Parathyroid adenoma (tissue), 2 donors: Measurements from ENCODE around the gene FBXL2.
A peak's percentile ranks its signal among the peaks of the same experiment; 100 is the strongest.

Experiments
- H2AFZ ChIP-seq: fragments of 300-600 bp; sonication (generic); one replicate; pipeline ENCODE4 v1.7.0; 2017; ENCODE audit warnings: antibody characterized with exemption, mild to moderate bottlenecking
- H3K27ac ChIP-seq: fragments of 300-600 bp; sonication (generic); one replicate; pipeline ENCODE4 v1.7.0; 2017
- H3K27me3 ChIP-seq: fragments of 300-600 bp; sonication (generic); one replicate; pipeline ENCODE4 v1.7.0; 2017; ENCODE audit warnings: low read length; ENCODE audit not compliant: control insufficient read depth, insufficient read depth
- H3K36me3 ChIP-seq: fragments of 300-600 bp; sonication (generic); one replicate; pipeline ENCODE4 v1.7.0; 2017; ENCODE audit warnings: low read length; ENCODE audit not compliant: control insufficient read depth, insufficient read depth
- H3K4me1 ChIP-seq: fragments of 300-600 bp; sonication (generic); one replicate; pipeline ENCODE4 v1.7.0; 2017; ENCODE audit warnings: control low read depth
- H3K4me2 ChIP-seq: fragments of 300-600 bp; sonication (generic); one replicate; pipeline ENCODE4 v1.7.0; 2017; ENCODE audit warnings: low read length
- H3K4me3 ChIP-seq: fragments of 300-600 bp; sonication (generic); one replicate; pipeline ENCODE4 v1.7.0; 2017; ENCODE audit warnings: low read depth, low read length
- H3K79me2 ChIP-seq: fragments of 300-600 bp; sonication (generic); one replicate; pipeline ENCODE4 v1.7.0; 2017; ENCODE audit warnings: control low read depth
- H3K9ac ChIP-seq: fragments of 300-600 bp; sonication (generic); one replicate; pipeline ENCODE4 v1.7.0; 2017; ENCODE audit warnings: mild to moderate bottlenecking
- H3K9me3 ChIP-seq: fragments of 300-600 bp; sonication (generic); one replicate; pipeline ENCODE4 v1.7.0; 2017; ENCODE audit warnings: low read length; ENCODE audit not compliant: control insufficient read depth
- CTCF ChIP-seq: fragments of 300-600 bp; sonication (generic); IDR thresholded peaks from one replicate; pipeline ENCODE4 v1.7.0; 2017; ENCODE audit warnings: antibody characterized with exemption, mild to moderate bottlenecking
- donor health status: primary hyperparathyroidism.

Gene FBXL2

GRCh38 chr3:33363113-33363800, 86.0 kb downstream of the FBXL2 start:
- no peaks in the 10 kb centered on the region for H3K4me1 ChIP-seq
- H3K27ac ChIP-seq = no peak overlapping the region
- H3K9me3 ChIP-seq = no peaks in the 10 kb centered on the region
- H3K9ac ChIP-seq = no peak overlapping the region
- no peak overlapping the region for H3K4me2 ChIP-seq
- no peak for TF ChIP-seq CTCF
- H3K27me3 ChIP-seq = no peaks in the 10 kb centered on the region
- H3K4me3 ChIP-seq = no peak overlapping the region
- H2AFZ ChIP-seq = no peak overlapping the region
- H3K79me2 ChIP-seq = no peaks in the 10 kb centered on the region
- no peaks in the 10 kb centered on the region for H3K36me3 ChIP-seq

GRCh38 chr3:33364060-33364459, 86.8 kb downstream of the FBXL2 start:
- H3K79me2 ChIP-seq = no peaks in the 10 kb centered on the region
- no peaks in the 10 kb centered on the region for H3K9me3 ChIP-seq
- H3K9ac ChIP-seq = no peak overlapping the region
- H3K4me1 ChIP-seq = no peaks in the 10 kb centered on the region
- H3K4me3 ChIP-seq = no peak overlapping the region
- no peak for TF ChIP-seq CTCF
- no peaks in the 10 kb centered on the region for H3K36me3 ChIP-seq
- no peaks in the 10 kb centered on the region for H3K27me3 ChIP-seq
- no peak overlapping the region for H2AFZ ChIP-seq
- H3K27ac ChIP-seq = no peak overlapping the region
- no peak overlapping the region for H3K4me2 ChIP-seq

GRCh38 chr3:33364531-33365128, 87.4 kb downstream of the FBXL2 start:
- Histone ChIP-seq H3K9me3 (no peaks in the 10 kb centered on the region), H3K27ac (no peak overlapping the region), H3K36me3 (no peaks in the 10 kb centered on the region), H3K79me2 (no peaks in the 10 kb centered on the region), H3K4me1 (no peaks in the 10 kb centered on the region), H3K4me2 (no peak overlapping the region), H2AFZ (no peak overlapping the region), H3K27me3 (no peaks in the 10 kb centered on the region), H3K9ac (no peak overlapping the region), H3K4me3 (no peak overlapping the region)
- TF ChIP-seq CTCF = no peak

- H3K79me2 ChIP-seq = no peaks in the 10 kb centered on the region
- H3K36me3 ChIP-seq = no peaks in the 10 kb centered on the region
- H3K9ac ChIP-seq = no peak overlapping the region
- no peaks in the 10 kb centered on the region for H3K4me1 ChIP-seq
- no peak overlapping the region for H3K4me3 ChIP-seq
- no peaks in the 10 kb centered on the region for H3K27me3 ChIP-seq
- H3K4me2 ChIP-seq = no peak overlapping the region
- H2AFZ ChIP-seq = no peak overlapping the region
- TF ChIP-seq CTCF = peak; percentile 93
- H3K27ac ChIP-seq = no peak overlapping the region
- no peaks in the 10 kb centered on the region for H3K9me3 ChIP-seq
Observed at GRCh38 chr3:33372218-33373081, 95.2 kb downstream of the FBXL2 start.
